ENCODE measurements around the gene CEP83.

CEP83 gene

GRCh38 chr12:94305130-94305957 is 154.3 kb downstream of the CEP83 start:
- peak; percentile 83 for DNase-seq (ENCODE audit: low read depth)

- DNase-seq (ENCODE audit: low read depth) = peak; percentile 36
Measured at GRCh38 chr12:94304566-94305061, 155.1 kb downstream of the CEP83 start.

- DNase-seq (ENCODE audit: low read depth) = no peak
Measured at GRCh38 chr12:94304012-94304411, 155.7 kb downstream of the CEP83 start.

- no peak for DNase-seq (ENCODE audit: low read depth)
Measured at GRCh38 chr12:94299846-94300245, 159.8 kb downstream of the CEP83 start.

GRCh38 chr12:94297876-94298505 is 161.7 kb downstream of the CEP83 start:
- DNase-seq (ENCODE audit: low read depth) = peak; percentile 10

- DNase-seq (ENCODE audit: low read depth) = no peak
Measured at GRCh38 chr12:94297096-94297699, 162.5 kb downstream of the CEP83 start.

GRCh38 chr12:94290353-94290752 is 169.3 kb downstream of the CEP83 start:
- no peak for DNase-seq (ENCODE audit: low read depth)

GRCh38 chr12:94289461-94290312 is 170.0 kb downstream of the CEP83 start:
- DNase-seq (ENCODE audit: low read depth) = peak; percentile 48

GRCh38 chr12:94287245-94287628 is 172.4 kb downstream of the CEP83 start:
- no peak for DNase-seq (ENCODE audit: low read depth)

- DNase-seq (ENCODE audit: low read depth) = no peak
Measured at GRCh38 chr12:94286583-94287244, 173.0 kb downstream of the CEP83 start.

- DNase-seq (ENCODE audit: low read depth) = no peak
Measured at GRCh38 chr12:94285943-94286582, 173.6 kb downstream of the CEP83 start.

- DNase-seq (ENCODE audit: low read depth) = no peak
Measured at GRCh38 chr12:94284859-94285258, 174.8 kb downstream of the CEP83 start.

- DNase-seq (ENCODE audit: low read depth) = no peak
Measured at GRCh38 chr12:94284046-94284445, 175.6 kb downstream of the CEP83 start.

- DNase-seq (ENCODE audit: low read depth) = no peak
Measured at GRCh38 chr12:94282675-94283074, 177.0 kb downstream of the CEP83 start.

- no peak for DNase-seq (ENCODE audit: low read depth)
Measured at GRCh38 chr12:94280063-94280462, 179.6 kb downstream of the CEP83 start.

GRCh38 chr12:94277426-94278000 is 182.2 kb downstream of the CEP83 start:
- peak; percentile 20 for DNase-seq (ENCODE audit: low read depth)

- peak; percentile 12 for DNase-seq (ENCODE audit: low read depth)
Measured at GRCh38 chr12:94276725-94277124, 182.9 kb downstream of the CEP83 start.

- no peak for DNase-seq (ENCODE audit: low read depth)
Measured at GRCh38 chr12:94273272-94273671, 186.4 kb downstream of the CEP83 start.

- no peak for DNase-seq (ENCODE audit: low read depth)
Measured at GRCh38 chr12:94272280-94272679, 187.4 kb downstream of the CEP83 start.

- peak; percentile 19 for DNase-seq (ENCODE audit: low read depth)
Measured at GRCh38 chr12:94271351-94271750, 188.3 kb downstream of the CEP83 start.
